DOHH2 (cell line): ENCODE results near the gene GRK6.

Experiments used
- H3F3A ChIP-seq: fragments of 200-600 bp; sonication (generic), shearing (Covaris generic); 2 replicates; pipeline ENCODE4 v1.6.0; 2016; ENCODE audit warnings: antibody characterized with exemption, mild to moderate bottlenecking; ENCODE audit not compliant: control insufficient read depth, insufficient read depth
- H3K27ac ChIP-seq: fragments of 200-600 bp; sonication (generic); 2 replicates; pipeline ENCODE4 v1.5.1; 2014; ENCODE audit warnings: low read depth, mild to moderate bottlenecking, low read length, moderate library complexity
- H3K27me3 ChIP-seq: fragments of 200-600 bp; sonication (generic); 2 replicates; pipeline ENCODE4 v1.6.1; 2014; ENCODE audit warnings: mild to moderate bottlenecking, low read length, mixed read lengths; ENCODE audit not compliant: control insufficient read depth
- H3K36me3 ChIP-seq: fragments of 200-600 bp; sonication (generic); 2 replicates; pipeline ENCODE4 v1.6.1; 2014; ENCODE audit warnings: mild to moderate bottlenecking, low read length, moderate library complexity, mixed read lengths; ENCODE audit not compliant: control insufficient read depth
- H3K4me1 ChIP-seq: fragments of 200-600 bp; sonication (generic); 2 replicates; pipeline ENCODE4 v1.6.1; 2014; ENCODE audit warnings: mild to moderate bottlenecking, low read length, mixed read lengths; ENCODE audit not compliant: control insufficient read depth
- H3K4me2 ChIP-seq: fragments of 200-600 bp; sonication (generic); 2 replicates; pipeline ENCODE4 v1.6.0; 2014; ENCODE audit warnings: mild to moderate bottlenecking, low read length, moderate library complexity
- H3K4me3 ChIP-seq: fragments of 200-600 bp; sonication (generic); 2 replicates; pipeline ENCODE4 v1.5.1; 2014; ENCODE audit warnings: mild to moderate bottlenecking, low read length, mixed read lengths
- H3K79me2 ChIP-seq: fragments of 200-600 bp; sonication (generic); 2 replicates; pipeline ENCODE4 v1.6.1; 2014; ENCODE audit warnings: mild to moderate bottlenecking, low read length, mixed read lengths; ENCODE audit not compliant: control insufficient read depth
- H3K9me2 ChIP-seq: fragments of 200-600 bp; sonication (generic); replicated peaks from 2 replicates; pipeline ENCODE4 v1.6.1; 2014; ENCODE audit warnings: mild to moderate bottlenecking, low read length, mixed read lengths; ENCODE audit not compliant: control insufficient read depth
- H3K9me3 ChIP-seq: fragments of 200-600 bp; sonication (generic); 2 replicates; pipeline ENCODE4 v1.6.1; 2014; ENCODE audit warnings: antibody characterized with exemption, low read length, mixed read lengths; ENCODE audit not compliant: control insufficient read depth, insufficient read depth
- H4K20me1 ChIP-seq: fragments of 200-600 bp; sonication (generic); 2 replicates; pipeline ENCODE4 v1.6.0; 2014; ENCODE audit warnings: low read depth, mild to moderate bottlenecking, antibody characterized with exemption, low read length, moderate library complexity; ENCODE audit not compliant: control insufficient read depth, insufficient read depth
- CTCF ChIP-seq: fragments of 200-600 bp; sonication (generic); IDR thresholded peaks from one replicate; pipeline ENCODE4 v1.5.1; 2014; ENCODE audit warnings: antibody characterized with exemption, mild to moderate bottlenecking, low read depth, low read length; ENCODE audit not compliant: poor library complexity, severe bottlenecking
- EZH2phosphoT487 ChIP-seq: fragments of 200-600 bp; sonication (generic); IDR thresholded peaks from 2 replicates; pipeline ENCODE4 v1.6.1; 2017; ENCODE audit warnings: borderline replicate concordance, mild to moderate bottlenecking, antibody characterized with exemption, low read length, moderate library complexity, mixed read lengths

Gene GRK6

GRCh38 chr5:177393990-177394389 lies 32.5 kb upstream of the GRK6 start:
- H3K79me2 ChIP-seq = no peaks in the 10 kb centered on the region
- no peak for TF ChIP-seq CTCF
- no peak for TF ChIP-seq EZH2phosphoT487
- H3K4me1 ChIP-seq = peaks cover 36% of the 10 kb centered on the region
- H3K36me3 ChIP-seq = no peaks in the 10 kb centered on the region
- H3K4me2 ChIP-seq = no peak overlapping the region
- no peaks in the 10 kb centered on the region for H3K9me2 ChIP-seq
- peaks cover 11% of the 10 kb centered on the region for H3F3A ChIP-seq
- H3K27ac ChIP-seq = no peak overlapping the region
- H3K9me3 ChIP-seq = no peaks in the 10 kb centered on the region
- H3K27me3 ChIP-seq = no peaks in the 10 kb centered on the region
- H3K4me3 ChIP-seq = no peak overlapping the region
- H4K20me1 ChIP-seq = no peaks in the 10 kb centered on the region

DNA sequence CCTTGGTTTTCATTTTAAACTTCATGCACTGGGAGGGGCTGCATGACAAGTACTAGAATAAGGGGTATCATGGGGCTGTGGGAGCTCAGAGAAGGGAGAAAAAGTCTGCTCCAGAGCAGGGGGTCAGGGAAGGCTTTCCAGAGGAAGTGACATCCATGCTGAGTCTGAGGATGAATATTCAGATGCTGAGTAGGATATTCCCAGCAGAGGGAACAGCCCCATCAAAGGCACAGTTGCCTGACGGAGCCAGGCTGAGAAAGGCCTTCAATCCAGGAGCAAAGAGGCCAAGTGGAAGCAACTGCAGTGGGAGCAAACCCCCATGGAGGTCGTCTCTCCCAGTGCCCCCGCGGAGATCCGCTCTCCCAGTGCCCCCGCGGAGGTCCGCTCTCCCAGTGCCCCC lies 30.4 kb upstream of the GRK6 start:
- H3K27me3 ChIP-seq = peaks cover 2% of the 10 kb centered on the region
- no peaks in the 10 kb centered on the region for H4K20me1 ChIP-seq
- H3K4me3 ChIP-seq = no peak overlapping the region
- TF ChIP-seq EZH2phosphoT487 (no peak), CTCF (no peak)
- peaks cover 3% of the 10 kb centered on the region for H3F3A ChIP-seq
- H3K9me2 ChIP-seq = no peaks in the 10 kb centered on the region
- no peak overlapping the region for H3K27ac ChIP-seq
- no peaks in the 10 kb centered on the region for H3K9me3 ChIP-seq
- H3K36me3 ChIP-seq = no peaks in the 10 kb centered on the region
- no peaks in the 10 kb centered on the region for H3K79me2 ChIP-seq
- H3K4me2 ChIP-seq = no peak overlapping the region
- peaks cover 16% of the 10 kb centered on the region for H3K4me1 ChIP-seq

DNA sequence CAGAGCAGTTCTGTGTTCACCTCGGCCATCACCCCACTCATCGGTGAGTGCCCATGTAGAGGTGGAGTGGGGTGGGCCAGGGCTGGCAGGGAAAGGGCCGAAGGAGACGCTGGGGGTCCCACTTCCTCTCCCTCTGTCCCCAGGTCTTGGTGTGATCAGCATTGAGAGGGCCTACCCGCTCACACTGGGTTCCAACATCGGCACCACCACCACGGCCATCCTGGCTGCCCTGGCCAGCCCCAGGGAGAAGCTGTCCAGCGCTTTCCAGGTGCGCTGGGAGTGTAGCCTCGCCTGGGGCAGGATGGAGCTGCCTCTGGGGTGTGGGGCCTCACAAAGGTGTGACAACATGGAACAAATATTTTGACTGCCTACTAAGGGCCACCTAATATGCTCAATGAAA lies 29.7 kb upstream of the GRK6 start:
- H3K4me3 ChIP-seq = no peak overlapping the region
- H3K27me3 ChIP-seq = peaks cover 9% of the 10 kb centered on the region
- no peaks in the 10 kb centered on the region for H3K9me2 ChIP-seq
- peaks cover 3% of the 10 kb centered on the region for H3F3A ChIP-seq
- H3K4me2 ChIP-seq = no peak overlapping the region
- no peaks in the 10 kb centered on the region for H3K9me3 ChIP-seq
- no peaks in the 10 kb centered on the region for H4K20me1 ChIP-seq
- no peak overlapping the region for H3K27ac ChIP-seq
- peaks cover 15% of the 10 kb centered on the region for H3K4me1 ChIP-seq
- H3K36me3 ChIP-seq = no peaks in the 10 kb centered on the region
- TF ChIP-seq EZH2phosphoT487 (no peak), CTCF (no peak)
- H3K79me2 ChIP-seq = no peaks in the 10 kb centered on the region
